Neural progenitor cell (in vitro differentiated cells): ENCODE results near the gene S100A12.

Source experiments
- CTCF ChIP-seq: fragments of 200-600 bp; sonication (generic); IDR thresholded peaks from 2 replicates; pipeline ENCODE4 v1.5.1; 2017; ENCODE audit warnings: antibody characterized with exemption, mild to moderate bottlenecking
- EZH2 ChIP-seq: fragments of 200-600 bp; sonication (generic); IDR thresholded peaks from 2 replicates; pipeline ENCODE4 v1.6.1; 2017; ENCODE audit warnings: antibody characterized with exemption, mild to moderate bottlenecking, moderate library complexity
- EZH2phosphoT487 ChIP-seq: fragments of 200-600 bp; sonication (generic); IDR thresholded peaks from 2 replicates; pipeline ENCODE4 v1.6.1; 2017; ENCODE audit warnings: antibody characterized with exemption

- TF ChIP-seq EZH2 (no peak), CTCF (no peak), EZH2phosphoT487 (no peak)
These were observed 40.6 kb upstream of the S100A12 start, which contains the start of gene S100A7A for GRCh38 chr1:153415850-153416570.
